Loucy (cell line): ENCODE measurements around the gene TIMP2.

Source experiments
- CTCF ChIP-seq: fragments of 200-600 bp; sonication (generic); conservative IDR thresholded peaks from 2 replicates; pipeline ENCODE4 v1.5.1; 2014; ENCODE audit warnings: mild to moderate bottlenecking, antibody characterized with exemption, low read length
- EZH2phosphoT487 ChIP-seq: fragments of 200-600 bp; IDR thresholded peaks from 2 replicates; pipeline ENCODE4 v1.6.1; 2018; ENCODE audit warnings: antibody characterized with exemption, mild to moderate bottlenecking, moderate library complexity, borderline replicate concordance

GRCh38 chr17:78917451-78918275 is 7.5 kb downstream of the TIMP2 start:
- no peak for TF ChIP-seq CTCF
- TF ChIP-seq EZH2phosphoT487 = no peak
